Activated T-cell treated with anti-CD3 and anti-CD28 coated beads for 4 hours (primary cell): ENCODE data around the gene ZNF337.
"Not testable (repeated sequence)": the region's sequence is repeated elsewhere in the genome, so short reads cannot be mapped to it uniquely, and the experiment has no call there.

Source experiments
- DNase-seq: peaks from one replicate; pipeline ENCODE4 v3.0.0-alpha.2; 2020

ZNF337 gene

DNA sequence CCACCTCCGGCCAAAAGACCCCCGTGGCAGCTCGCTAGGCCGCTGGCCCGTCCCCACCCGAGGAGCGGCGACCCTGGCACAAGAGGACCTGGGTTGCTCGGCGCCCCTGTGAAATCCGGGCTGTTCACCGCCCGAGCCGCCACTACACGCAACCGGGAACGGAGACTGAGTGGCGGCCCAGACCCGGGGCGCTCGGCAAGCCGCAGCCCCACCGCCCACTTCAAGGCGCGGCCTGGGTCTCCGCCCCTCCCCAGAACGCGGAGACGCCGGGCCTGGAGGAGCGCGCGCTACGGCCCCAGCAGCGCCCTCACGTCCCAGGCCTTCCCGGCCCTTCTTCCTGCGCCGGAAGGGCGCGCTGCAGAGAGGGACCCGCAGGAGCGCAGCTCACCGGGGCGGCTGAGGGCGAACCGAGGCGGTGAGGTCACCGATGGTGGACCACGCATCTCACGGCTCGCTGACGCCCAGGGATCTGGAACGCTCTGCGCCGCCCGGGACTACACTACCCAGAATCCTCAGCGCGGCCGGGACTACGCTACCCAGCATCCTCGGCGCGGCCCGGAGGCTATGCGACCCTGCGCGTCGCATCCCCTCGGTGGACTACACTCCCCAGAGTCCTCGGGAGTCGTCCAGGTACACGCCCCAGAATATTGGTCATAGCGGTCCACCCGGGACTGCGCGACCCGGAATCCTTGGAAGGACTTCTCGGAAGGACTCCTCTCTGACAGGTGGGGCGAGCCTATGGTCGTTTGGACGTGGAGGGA is at the start of gene ZNF337:
TSS of gene ZNF337 (minus strand) at position 483 of the 761 bp plus-strand sequence. CDS start 10,436 bp downstream, outside the sequence.
- DNase-seq: peak; percentile 92

DNA sequence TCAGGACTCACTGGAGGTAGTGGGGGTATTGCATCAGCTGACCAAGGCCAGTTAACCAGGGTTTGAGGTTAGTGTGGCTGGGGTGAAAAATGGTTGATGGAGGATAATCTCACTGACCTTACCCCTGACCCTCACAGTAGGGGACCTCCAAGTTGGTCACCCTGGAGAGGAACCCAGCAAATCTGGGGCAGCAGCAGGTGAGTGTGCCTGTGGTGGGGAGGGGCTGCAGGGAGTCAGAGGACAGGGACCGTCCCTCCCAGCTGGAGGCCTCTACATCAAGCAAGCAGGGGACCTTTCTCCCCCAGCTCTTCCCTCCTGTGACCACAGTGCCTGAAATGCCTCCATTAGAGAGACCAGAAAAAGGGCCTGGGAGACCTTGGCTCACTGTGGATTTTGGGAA is 49.1 kb upstream of the ZNF337 start:
- no peak for DNase-seq

DNA sequence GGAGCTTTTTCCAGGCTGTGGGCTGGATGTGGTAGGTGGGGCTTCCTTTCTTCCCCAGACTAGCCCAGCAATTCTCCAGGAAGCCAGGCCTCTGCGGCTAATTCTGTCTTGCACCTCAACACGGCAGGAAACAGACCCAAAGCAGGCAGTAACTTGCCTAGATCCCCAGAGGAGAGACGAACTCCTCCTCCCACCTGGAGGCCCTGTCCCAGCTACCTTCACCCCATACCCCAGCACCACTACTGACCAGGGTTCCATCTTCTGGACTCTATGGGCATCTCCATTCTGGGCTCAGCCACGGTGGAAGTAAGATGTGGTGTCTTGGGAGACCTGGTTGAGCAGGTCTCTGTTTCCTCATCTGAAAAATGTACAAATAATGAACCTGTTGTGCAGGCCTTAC is 48.4 kb upstream of the ZNF337 start:
- DNase-seq: no peak

DNA sequence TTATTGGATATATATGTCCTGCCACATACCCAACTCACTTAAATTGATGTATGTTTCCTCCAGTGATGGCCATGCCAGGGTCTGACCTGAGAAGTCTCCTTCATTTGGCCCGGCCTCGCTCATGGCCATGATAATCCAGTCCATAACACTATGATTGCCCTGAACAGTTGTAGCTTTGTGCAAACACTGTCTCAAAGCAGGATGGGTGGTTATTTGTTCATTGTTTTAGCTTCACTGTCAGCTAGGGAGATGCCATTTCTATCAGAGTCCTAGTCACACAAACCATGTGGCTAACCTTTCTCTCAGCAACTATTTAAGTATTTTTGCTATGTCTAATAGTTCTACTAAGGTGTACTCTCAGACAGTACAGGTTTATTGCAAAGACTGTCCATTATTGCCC is 47.6 kb upstream of the ZNF337 start:
- DNase-seq: no peak

DNA sequence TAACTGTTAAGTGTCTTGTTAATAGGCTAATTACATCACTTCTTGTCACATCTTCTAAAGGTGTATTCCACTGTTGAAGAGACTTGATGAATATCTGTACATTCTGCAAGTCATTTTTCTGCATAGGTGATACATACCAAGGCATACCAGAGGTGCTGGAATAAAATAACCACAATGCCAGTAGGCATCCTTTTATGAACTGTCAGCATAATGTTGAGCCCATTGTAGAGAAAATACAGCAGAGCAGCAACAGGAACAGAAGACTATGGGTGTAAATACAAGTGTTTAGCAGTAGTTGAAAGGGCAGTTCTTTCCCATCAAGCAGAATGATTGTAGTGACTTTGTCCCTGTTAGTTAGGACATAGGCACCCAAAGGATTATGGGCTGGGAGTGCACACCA is 44.4 kb upstream of the ZNF337 start:
- DNase-seq: no peak

DNA sequence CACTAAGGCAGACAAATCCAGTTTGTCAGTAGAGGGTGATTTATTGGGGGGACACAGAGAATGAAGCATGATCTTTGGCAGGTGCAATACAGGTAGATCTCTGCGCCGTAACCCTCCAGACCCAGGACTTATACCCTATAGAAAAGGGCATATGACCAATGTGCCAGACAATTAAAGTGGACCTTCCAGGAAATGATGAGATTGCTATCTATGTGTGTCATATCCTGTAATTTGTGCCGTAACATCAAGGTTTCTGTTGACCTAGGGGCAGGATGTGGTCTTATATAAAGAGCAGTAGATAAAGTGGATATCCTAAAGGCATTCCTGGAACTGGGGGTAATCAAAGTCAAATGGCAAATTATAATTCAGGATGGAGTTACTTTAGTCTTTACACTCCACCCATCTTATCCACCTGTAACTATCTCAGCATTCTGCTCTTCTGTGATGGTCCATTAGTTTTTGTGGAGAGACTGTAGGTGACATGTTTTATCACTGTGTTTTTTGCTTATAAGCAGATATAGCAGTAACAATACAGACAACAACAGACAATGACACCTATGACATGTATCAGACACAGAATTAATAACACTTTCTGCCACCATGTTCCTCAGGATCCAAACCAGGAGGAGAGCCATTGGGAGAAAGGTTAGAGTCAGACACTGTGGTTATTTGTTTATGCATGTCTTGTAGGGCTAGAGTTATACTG is 43.1 kb upstream of the ZNF337 start:
- DNase-seq: no peak

DNA sequence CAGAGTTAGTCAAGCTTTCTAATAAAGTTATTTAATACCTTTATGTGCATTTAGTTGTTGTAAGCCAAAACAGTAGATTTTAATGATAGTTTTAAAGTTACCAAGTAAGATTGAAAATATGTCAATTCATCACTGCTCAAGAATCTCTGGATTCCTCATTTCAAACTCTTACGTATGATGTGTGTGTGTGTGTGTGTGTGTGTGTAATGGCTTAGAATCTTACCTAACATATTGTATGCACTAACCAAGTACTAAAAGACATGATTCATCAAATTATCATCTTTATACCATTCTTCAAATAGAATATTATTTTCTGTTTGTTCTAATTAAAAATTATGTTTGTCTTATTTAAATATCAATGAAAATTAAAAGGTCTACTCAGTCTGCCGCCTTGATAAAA is 41.5 kb upstream of the ZNF337 start:
- DNase-seq: no peak

DNA sequence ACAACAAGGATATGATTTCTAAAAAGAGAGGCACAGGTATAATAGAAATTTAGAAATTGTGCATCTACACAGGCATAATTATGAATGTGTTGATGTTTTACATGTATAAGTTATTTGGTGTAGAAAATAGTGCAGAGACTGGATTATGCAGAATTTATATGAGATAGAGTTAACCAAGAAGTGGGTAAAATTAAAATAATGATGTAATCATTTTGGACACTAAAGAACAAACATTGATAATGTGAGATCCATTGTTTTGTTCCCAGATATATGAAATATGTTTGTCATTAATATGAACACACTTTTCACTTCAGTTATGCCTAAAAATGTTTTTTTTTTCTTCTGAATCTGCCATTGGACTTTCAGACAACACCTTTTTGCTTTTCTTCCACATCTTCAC is 37.2 kb upstream of the ZNF337 start:
- no peak for DNase-seq

DNA sequence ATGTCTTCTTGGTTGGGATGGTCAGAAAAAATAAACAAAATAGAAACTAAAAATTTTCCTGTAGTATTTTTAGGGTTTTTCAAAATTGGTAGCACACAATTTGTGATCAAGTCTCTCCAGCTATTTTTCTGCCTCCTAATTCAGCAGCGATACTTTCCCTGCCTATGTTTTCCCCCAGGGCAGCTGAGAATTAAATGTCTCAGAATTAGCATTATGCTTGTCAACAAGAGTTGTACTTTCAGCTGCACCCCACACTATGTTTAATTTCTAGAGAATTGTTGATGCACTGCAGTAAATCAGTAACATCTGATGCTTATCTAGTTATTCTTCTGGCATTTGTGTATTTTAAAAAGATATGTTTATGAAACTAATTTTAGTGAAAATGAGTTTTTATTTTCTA is 34.2 kb upstream of the ZNF337 start:
- DNase-seq: no peak

DNA sequence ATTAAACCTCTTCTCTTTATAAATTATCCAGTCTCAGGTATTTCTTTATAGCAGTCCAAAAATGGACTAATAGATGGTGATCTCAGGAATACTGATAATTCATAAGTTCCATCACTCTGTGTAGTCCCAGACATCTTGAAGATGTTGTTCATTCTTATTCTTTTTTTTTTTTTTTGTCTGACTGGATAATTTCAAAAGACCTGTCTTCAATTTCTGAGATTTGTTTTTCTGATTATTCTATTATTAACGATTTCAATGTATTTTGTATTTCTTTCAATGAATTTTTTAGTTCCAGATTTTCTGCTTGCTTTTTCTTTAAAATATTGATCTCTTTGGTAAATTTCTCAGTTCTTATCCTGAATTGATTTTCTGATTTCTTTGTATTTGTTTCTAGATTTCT is 29.7 kb upstream of the ZNF337 start:
- DNase-seq: no peak

DNA sequence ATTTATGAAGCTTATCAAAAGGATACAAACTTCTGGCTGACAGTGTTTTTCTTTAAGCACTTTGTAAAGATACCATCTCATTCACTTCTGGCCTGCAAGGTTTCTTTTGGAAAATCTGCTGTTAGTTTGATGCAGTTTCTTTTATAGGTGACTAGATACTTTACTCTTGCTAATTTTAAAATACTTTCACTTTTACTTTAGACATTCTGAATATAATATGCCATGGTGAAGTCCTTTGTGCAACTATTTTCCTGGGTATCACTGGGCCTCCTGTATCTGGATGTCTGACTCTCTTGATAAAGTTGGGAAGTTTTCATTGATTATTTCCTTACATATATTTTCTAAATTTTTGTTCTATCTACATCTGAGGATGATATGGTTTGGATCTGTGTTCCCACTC is 29.0 kb upstream of the ZNF337 start:
- no peak for DNase-seq

DNA sequence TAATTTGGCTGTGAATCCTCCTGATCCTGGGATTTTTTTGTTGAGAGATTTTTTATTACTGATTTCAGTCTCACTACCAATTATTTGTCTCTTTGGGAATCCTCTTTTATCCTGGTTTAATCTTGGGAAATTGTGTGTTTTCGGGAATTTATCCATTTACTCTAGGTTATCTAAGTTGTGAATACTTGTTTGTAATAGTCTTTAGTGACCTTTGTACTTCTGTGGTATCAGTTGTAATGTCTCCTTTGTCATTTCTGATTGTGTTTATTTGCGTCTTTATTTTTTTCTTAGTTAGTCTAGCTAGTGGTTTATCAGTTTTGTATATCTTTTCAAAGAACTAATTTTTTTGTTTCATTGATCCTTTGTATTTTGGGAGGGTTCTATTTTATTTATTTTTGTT is 27.3 kb upstream of the ZNF337 start:
- DNase-seq: no peak

DNA sequence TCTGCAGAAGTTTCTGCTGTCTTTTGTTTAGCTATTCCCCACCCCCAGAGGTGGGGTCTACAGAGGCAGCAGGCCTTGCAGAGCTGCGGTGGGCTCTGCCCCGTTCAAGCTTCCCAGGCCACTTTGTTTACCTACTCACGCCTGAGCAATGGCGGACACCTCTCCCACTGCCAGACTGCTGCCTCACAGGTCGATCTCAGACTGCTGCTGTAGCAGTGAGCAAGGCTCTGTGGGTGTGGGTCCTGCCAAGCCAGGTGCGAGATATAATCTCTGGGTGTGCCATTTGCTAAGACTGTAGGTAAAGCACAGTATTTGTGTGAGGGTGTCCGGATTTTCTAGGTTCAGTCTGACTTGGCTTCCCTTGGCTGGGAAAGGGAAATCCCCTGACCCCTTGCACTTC is 23.6 kb upstream of the ZNF337 start:
- no peak for DNase-seq

DNA sequence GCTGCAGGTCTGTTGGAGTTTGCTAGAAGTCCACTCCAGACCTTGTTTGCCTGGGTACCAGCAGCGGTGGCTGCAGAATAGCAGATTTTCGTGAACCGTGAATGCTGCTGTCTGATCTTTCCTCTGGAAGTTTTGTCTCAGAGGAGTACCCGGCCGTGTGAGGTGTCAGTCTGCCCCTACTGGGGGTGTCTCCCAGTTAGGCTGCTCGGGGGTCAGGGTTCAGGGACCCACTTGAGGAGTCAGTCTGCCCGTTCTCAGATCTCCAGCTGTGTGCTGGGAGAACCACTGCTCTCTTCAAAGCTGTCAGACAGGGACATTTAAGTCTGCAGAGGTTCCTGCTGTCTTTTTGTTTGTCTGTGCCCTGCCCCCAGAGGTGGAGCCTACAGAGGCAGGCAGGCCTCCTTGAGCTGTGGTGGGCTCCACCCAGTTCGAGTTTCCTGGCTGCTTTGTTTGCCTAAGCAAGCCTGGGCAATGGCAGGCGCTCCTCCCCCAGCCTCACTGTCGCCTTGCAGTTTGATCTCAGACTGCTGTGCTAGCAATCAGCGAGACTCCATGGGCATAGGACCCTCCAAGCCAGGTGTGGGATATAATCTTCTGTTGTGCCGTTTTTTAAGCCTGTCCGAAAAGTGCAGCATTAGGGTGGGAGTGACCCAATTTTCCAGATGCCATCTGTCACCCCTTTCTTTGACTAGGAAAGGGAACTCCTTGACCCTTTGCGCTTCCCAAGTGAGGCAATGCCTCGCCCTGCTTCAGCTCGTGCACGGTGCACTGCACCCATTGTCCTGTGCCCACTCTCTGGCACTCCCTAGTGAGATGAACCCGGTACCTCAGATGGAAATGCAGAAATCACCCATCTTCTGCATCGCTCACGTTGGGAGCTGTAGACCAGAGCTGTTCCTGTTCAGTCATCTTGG is 22.5 kb upstream of the ZNF337 start:
- not testable (repeated sequence) for DNase-seq

DNA sequence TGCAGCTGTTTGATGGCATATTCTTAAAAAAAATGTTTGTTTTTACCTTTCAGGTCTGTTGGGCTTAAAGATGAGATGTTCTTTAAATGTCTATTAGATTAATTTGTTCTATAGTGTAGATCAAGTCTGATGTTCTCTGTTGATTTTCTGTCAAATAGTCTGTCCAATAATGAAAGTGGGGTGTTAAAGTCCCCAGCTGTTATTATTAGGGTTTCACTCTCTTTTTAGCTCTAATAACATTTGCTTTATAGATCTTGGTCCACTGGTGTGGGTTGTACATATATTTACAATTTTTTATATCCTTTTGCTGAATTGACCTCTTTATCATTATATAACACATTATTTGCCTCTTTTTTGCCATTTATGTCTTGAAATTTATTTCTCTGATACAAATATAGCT is 11.0 kb upstream of the ZNF337 start:
- no peak for DNase-seq

DNA sequence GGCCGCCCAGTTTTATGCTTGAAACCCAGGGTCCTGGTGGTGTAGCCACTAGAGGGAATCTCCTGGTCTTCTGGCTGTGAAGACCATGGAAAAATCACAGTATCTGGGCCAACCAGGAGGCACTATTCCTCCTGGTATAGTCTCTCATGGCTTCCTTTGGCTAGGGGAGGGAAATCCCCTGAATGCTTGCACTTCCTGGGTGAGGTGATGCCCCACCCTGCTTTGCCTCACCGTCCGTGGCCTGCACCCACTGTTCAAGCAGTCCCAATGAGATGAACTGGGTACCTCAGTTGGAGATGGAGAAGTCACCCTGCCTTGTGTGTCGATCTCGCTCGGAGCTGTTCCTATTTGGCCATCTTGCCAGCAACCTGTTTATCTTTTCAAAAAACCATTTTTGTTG is 10.1 kb upstream of the ZNF337 start:
- DNase-seq: peak; percentile 18

DNA sequence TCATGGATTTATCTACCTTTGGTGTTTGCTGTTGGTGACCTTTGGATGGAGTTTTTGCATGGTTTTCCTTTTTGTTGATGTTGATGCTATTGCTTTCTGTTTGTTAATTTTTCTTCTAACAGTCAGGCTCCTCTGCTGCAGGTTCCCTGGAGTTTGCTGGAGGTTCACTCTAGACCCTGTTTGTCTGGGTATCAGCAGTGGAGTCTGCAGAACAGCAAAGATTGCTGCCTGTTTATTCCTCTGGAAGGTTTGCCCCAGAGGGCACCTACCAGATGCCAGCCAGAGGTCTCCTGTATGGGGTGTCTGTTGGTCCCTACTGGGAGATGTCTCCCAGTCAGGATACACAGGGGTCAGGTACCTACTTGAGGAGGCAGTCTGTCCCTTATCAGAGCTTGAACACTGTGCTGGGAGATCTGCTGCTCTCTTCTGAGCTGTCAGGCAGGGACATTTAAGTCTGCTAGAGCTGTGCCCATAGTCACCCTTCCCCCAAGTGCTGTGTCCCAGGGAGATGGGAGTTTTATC is 9.2 kb upstream of the ZNF337 start:
- no peak for DNase-seq

DNA sequence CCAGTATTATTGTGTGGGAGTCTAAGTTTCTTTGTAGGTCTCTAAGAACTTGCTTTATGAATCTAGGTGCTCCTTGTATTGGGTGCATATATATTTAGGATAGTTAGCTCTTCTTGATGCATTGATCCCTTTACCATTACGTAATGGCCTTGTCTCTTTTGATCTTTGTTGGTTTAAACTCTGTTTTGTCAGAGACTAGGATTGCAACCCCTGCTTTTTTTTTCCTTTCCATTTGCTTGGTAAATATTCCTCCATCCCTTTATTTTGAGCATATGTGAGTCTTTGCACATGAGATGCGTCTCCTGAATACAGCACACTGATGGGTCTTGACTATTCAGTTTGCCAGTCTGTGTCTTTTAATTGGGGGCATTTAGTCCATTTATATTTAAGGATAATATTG is 7.7 kb upstream of the ZNF337 start:
- DNase-seq: not testable (repeated sequence)

DNA sequence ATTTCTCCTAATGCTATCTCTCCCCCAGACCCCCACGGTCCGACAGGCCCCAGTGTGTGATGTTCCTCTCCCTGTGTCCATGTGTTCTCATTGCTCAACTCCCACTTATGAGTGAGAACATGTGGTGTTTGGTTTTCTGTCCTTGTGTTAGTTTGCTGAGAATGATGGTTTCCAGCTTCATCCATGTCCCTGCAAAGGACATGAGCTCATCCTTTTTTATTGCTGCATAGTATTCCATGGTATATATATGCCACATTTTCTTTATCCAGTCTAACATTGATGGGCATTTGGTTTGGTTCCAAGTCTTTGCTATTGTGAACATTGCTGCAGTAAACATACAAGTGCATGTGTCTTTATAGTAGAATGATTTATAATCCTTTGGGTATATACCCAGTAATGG is 4.2 kb upstream of the ZNF337 start:
- DNase-seq: not testable (repeated sequence)

DNA sequence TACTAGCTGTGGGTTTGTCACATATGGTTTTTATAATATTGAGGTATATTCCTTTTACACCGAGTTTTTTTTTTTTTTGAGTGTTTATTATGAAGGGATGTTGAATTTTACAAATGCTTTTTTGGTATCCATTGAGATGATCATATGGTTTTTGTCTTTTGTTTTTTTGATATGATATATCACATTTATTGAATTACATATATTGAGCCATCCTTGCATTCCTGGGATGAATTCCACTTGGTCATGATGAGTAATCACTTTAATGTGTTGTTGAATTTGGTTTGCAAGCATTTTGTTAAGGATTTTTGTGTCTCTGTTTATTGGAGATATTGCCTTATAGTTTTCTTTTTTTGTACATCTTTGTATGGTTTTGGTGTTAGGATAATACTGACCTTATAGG is 3.3 kb upstream of the ZNF337 start:
- no peak for DNase-seq

DNA sequence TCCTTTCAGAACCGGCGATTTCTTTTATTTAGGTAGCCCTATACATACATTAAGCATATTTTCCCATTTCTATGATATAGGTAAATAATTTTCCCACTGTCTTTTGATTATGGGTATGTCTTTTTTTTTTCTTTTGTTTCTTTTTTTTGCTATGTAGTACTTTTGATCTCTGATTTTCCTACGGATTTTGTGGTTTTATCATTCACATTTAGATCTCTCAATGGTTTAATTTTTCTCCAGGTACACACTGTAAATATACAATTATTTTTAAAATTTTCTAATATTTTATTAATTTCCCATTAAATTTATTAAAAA is 436 bp upstream of the ZNF337 start:
- DNase-seq: no peak

DNA sequence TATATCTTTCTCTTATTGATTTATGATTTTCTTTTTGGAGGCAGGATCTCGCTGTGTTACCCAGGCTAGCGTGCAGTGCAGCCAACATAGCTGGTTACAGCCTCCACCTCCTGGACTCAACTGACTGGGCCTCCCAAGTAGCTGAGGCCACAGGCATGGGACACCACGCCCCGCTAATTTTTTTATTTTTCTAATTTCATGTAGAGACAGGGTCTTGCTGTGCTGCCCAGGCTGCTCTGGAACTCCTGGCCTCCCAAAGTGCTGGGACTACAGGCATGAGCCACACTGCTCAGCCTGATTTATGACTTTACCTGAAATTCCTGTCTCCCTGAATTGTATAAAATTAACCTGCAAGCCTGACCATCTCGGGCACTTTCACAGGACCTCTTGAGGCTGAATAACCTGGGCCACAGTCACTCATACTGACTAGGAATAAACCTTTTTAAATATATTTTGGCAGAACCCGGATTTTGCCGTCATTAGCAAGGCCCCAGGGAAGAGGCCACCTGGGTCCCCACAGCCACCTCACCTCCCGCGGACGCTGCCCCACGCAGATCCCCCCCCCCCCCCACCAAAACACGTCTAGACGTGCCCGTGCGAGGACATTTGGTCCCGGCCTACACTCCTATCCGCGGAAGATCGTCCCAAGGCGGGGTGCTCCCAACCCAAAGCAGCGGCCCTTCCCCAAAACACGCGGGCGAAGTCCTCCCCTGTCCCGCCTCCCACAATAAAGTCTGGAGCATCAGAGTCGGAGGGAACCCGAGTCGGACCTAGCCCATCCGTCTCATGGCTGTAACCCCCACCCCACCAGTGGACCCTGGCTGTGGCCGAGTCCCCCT is 902 bp downstream of the ZNF337 start:
- DNase-seq: no peak

DNA sequence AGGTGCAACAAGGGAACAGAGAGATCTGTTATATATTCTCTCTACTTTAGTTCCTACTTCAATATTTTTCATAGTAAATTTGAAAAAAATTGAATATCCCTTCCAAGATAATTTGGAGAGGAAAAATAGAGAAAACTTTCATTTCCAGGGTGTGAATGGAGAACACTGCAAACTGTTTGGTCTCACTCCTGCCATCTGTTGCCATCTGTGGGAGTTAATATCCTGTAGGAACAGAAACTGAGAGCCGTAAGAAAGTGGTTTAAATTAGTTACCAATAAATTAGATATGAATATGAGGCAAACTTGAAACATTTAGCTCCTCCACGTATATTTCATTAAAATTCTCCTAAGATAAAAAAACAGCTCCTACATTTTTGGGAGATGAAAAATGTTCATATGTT is 4.2 kb downstream of the ZNF337 start:
- no peak for DNase-seq
